GM20431 (cell line): ENCODE data around the gene ZNF735.
"Not testable (repeated sequence)": the region's sequence is repeated elsewhere in the genome, so short reads cannot be mapped to it uniquely, and the experiment has no call there.

ENCODE experiments used
- in situ Hi-C: fragments of 300-500 bp; cut with MseI, MboI; formaldehyde crosslinking; loops from one replicate; pipeline ENCODE4 v1.15.0; 2020; ENCODE audit warnings: low sequenced_read_pairs; ENCODE audit not compliant: unreplicated experiment

The ZNF735 gene

DNA sequence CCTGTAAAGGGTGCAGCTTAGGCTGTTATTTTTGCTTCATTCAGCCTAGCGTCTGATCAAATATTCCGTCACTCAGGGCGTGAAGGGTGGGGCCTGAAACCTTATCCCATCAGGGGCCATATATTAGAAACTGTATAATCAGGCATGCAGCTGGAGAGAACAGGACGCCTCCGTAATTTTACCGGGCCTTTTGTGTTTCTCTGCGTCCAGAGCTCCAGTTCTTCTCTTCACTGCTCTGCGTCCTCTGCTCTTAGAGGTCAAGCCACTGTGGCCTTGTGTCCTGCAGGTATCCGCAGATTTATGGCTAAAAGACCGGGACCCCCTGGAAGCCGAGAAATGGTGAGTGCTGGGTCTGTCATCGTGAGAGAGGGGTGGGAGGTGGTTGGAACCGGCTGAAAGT is at the start of gene ZNF735:
TSS of gene ZNF735 (plus strand) at position 301 of the 400 bp plus-strand sequence. CDS start at position 301, 0 bp downstream.
- in situ Hi-C loops: no loop called here

DNA sequence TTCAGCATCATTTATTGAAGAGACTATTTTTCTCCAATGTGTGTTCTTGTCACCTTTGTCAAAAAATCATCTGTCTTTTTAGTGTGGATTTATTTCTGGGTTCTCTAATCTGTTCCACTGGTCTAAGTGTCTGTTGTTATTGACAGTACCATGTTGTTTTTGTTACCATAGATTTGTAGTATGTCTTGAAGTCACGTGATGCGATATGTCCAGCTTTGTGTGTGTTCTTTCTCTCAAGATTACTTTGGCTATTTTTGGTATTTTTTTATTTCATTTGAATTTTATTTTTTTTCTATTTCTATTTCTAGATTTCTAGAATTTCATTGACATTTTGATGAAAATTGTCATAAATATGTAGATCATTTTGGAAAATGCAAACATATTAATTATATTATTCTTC is 36.0 kb upstream of the ZNF735 start:
- in situ Hi-C loops: not testable (repeated sequence)

DNA sequence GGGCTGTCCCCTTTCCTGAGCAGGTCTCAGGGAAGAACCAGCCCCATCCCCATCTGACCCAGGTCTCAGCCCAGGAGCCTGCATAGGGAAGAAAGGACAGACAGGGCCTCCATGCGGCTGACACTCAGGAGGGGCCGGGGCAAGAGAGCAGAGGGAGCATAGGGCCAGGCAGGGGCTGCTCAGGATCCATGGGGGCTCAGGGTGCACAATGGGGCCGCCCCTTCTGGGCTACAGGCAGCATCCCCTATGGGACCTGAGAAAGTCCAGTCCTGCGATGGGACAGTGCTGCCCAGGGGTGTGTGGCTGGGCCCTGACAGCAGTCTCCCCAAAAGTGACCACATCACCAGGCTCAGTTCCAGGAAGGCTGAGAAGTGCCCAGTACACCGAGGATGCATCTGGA is 32.7 kb upstream of the ZNF735 start:
- in situ Hi-C loops: no loop called here

DNA sequence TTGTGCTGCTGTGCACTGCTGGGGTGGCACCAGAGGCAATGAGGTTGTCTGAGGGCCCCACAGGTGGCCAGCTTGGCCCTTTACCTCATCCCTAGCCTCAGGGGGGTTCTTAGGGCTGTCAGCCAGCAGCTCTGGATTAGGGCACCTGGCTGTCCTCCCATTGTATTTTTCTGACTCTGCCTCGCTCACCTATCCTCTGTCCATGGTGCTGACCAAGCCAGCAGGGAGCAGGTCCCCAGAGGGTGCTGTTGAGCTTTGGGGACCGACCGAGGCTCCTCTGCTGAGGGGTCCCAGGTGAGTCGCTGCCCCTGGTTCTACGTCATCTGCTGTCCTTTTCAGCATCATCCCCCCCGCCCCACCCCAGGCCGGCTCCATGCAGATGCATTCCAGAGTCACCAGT is 32.1 kb upstream of the ZNF735 start:
- in situ Hi-C loops: no loop called here

DNA sequence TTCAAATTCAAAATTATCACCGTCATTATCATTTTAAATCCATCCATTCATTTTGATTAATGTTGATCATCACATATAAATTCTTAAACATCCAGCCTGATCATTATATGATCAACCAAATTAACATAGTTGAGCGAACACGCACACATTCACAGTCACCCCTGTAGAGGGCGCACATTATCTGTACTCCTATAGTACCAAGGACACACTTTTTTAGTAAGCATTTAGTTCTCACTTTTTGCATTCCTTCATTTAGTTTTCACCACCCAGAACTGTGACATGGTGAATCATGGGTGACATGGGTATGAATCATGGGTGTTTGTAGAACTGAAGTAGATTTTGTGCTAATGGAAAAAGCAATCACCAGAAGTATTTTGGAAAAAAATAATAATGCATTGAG is 26.0 kb upstream of the ZNF735 start:
- in situ Hi-C loops: no loop called here

DNA sequence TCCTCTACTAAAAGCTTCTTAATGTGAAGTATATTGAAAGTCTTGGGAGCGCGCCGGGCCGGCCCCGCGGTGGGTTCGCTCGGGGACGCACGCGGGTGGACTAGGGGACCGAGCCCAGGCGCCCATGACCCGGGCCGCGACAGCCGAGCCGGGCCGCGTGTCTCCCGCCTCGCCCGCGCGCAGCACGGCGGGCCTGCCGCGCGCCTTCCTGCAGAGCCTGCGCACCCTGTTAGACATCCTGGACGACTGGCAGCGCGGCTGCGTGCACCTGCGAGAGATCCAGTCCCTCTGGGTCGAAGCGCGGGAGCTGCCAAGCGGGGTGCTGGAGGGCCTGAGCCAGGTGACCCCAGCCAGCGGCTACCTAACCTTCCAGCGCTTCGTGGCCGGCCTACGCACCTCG is 25.4 kb upstream of the ZNF735 start:
- in situ Hi-C loops: no loop called here

DNA sequence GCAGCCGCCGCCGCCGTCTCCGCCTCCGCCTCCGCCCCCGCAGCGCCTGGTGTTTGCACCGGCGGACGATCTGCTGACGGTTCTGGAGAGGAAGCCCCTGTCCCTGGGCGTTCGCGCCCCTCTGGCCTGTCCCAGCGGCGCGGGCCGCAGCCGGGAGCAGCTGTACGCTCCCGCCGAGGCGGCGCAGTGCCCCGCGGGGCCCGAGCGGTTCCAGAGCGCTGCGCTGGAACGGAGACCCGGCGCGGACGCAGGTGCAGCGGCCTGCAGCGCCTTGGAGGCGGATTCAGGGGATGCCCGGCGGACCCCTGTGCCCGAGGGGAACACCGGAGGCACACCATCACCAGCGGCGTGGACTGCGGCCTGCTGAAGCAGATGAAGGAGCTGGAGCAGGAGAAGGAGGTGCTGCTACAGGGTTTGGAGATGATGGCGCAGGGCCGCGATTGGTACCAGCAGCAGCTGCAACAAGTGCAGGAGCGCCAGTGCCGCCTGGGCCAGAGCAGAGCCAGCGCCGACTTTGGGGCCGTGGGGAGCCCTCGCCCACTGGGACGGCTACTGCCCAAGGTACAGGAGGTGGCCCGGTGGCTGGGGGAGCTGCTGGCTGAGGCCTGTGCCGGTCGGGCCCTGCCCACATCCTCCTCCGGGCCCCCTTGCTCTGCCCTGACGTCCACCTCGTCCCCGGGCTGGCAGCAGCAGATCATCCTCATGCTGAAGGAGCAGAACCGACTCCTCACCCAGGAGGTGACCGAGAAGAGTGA is 24.8 kb upstream of the ZNF735 start:
- in situ Hi-C loops: no loop called here

DNA sequence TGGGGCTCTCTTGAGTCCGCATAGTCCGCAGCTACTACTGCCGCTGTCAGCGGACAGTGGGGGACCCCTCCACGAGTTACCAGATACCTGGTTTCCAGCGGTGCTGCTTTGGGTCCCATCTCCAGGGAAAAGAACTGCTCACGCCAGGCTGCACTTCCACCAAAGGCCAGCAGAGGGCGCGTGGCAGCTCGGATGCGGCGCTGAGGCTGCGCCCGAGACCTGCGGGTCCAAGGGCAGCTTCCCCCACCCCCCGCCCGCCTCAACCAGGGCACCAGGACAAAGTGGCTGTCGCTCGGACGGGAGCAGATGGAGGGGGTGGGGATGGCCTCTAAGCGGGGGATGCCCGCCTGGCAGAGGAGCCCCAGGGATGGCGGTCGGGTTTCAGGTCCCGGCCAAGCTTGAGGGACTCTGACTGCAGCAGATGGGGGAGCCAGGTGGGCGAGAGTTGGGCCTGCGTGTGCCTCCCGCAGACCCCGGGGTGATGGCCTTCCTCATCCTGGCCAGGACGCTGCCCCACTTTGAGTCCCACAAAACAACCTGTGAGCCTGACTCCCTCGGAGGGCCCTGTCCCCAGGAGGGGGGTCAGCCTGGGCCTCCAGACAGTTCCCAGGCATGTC is 23.8 kb upstream of the ZNF735 start:
- in situ Hi-C loops: no loop called here

DNA sequence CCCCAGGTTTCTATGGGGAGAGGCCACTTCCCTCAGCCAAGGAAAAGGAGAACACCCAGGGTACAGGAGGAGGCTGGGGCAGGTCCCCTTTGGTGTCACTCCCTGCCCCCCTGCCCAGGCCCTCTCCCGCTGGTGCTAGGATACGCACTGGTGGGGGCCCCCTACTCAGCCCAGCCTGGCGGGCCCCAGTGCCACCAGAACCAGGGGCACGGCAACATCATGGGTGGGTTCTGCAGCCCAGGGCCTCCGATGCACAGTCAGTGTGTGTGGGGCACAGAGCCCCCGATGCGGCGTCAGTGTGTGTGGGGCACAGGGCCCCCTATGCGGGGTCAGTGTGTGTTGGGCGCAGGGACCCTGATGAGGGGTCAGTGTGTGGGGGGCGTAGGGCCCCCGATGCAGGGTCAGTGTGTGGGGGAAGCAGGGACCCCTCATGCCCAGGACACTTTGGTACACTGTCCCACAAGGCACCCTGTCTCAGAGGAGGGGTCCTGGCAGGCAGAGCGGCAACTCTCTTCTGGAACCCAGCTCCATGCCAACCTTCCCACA is 23.1 kb upstream of the ZNF735 start:
- in situ Hi-C loops: no loop called here

DNA sequence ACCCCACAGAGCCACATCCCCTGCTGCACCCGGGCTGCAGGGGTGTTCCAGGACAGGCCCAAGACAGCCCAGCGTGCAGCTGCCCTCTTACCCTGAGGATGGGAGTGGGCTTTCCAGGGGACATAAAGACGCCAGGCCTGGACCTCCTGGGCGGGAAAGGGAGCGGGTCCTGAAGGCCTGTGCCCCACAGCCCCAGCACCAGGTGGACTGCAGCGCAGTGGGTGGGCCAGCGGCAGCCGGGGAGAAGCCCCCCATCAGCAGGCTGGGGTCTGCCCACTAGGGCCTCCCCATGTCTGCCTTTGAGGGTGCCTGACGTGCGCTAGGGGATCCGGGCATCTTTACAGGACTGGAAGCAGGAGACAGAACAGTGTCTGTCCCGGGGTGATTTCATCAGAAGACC is 22.6 kb upstream of the ZNF735 start:
- in situ Hi-C loops: no loop called here

DNA sequence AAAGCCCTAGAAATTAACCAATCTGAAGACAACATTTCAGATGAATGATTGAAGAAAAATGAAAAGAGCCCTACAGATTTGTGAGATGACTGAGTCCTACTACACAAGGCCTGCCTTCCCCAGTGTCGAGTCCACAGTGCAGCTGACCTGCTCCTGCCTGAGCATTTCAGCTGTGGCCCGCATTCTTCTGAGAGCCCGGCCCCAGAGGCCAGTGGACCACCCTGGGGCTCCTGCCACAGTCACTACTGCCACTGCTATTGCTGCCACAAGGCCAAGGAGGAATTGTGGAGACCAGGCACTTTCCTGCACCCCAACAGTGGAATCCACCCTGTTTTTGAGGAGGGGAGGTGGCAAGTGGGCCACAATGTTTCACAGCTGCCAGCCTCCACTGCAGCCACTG is 19.6 kb upstream of the ZNF735 start:
- in situ Hi-C loops: no loop called here

DNA sequence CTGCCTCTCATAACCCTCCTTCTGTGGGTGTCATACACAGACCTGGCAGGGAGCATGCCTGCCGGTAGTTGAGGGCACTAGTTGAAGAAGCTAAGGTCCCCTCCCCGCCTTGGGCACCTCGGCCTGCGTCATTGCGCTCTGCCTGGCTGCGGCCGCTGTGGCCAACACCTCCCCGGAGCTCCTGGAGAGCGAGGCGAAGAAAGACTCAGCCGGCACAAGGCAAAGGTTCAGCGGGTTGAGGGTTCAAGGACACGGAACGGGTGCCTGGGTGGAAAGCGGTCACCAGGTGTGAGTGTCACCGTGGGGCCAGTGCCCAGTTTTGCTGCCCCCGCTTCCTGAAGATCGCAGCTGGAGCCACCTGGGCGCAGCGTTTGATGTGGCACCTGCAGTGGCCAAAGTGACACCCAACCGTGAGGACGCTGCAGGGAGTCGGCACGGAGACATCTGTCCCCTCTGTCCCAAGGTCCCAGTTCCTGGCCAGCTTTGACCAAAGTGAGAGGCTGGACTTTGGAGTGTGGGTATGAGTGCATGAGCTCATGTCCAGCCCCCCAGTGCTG is 14.8 kb upstream of the ZNF735 start:
- in situ Hi-C loops: no loop called here

DNA sequence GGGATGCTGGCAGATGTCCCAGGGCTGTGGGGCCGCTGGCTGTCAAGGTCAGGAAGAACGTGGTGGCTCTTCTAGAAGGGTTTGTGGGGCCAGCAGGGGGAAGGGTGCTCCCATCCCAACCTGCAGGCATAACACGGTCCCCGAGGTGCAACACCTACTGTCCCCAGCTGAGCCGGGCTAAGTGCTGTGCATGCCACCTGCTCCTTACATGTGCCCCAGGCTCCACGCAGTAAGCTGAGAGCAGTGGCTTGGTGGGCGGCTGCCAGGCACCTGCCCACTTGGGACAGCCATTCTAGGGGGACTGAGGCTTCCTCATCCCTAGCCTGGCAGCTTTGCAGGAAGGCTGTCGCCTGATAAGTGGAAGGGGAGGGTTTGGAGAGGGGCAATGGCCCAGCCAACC is 14.2 kb upstream of the ZNF735 start:
- in situ Hi-C loops: no loop called here

DNA sequence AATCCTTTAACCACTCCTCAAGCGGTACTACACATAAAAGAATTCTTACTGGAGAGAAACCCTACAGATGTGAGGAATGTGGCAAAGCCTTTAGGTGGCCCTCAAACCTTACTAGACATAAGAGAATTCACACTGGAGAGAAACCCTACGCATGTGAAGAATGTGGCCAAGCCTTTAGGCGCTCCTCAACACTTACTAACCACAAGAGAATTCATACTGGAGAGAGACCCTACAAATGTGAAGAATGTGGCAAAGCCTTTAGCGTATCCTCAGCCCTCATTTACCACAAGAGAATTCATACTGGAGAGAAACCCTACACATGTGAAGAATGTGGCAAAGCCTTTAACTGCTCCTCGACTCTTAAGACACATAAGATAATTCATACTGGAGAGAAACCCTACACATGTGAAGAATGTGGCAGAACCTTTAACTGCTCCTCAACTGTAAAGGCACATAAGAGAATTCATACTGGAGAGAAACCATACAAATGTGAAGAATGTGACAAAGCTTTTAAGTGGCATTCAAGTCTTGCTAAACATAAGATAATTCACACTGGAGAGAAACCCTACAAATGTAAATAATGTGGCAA is 12.8 kb downstream of the ZNF735 start:
- in situ Hi-C loops: not testable (repeated sequence)

DNA sequence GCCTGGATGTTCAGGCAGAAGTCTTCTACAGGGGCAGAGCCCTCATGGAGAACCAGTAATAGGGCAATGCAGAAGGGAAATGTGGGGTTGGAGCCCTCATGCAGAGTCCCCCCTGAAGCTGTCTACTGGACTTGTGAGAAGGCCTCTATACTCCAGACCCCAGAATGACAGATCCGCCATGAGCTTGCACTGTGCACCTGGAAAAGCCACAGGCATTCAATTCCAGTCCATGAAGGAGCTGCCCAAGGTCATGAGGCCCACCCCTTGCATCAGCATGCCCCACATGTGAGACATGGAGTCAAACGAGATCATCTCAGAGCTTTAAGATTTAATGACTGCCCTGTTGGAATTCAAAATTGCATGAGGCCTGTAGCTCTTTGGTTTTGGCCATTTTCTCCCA is 16.4 kb downstream of the ZNF735 start:
- in situ Hi-C loops: no loop called here

DNA sequence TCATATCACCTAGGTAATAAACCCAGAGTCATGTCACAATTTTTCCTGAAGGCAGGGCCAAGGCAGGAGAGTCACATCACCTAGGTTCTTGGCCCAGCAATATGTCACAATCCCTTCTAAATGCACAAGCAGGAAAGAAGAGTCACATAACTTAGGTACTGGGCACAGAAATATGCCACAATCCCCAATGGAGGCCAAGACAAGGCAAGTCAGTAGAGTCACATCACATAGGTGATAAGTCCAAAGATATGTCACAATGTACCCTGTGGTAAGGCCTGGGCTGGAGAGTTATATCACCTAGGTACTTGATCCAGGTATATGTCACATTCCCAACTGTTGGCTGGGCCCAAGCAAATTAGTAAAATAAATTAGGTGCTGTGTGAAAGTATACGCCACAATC is 21.2 kb downstream of the ZNF735 start, which contains the start of gene ZNF679:
TSS of gene ZNF679 (plus strand) at position 301 of the 400 bp plus-strand sequence. CDS start 20,644 bp downstream, outside the sequence.
- in situ Hi-C loops: not testable (repeated sequence)

DNA sequence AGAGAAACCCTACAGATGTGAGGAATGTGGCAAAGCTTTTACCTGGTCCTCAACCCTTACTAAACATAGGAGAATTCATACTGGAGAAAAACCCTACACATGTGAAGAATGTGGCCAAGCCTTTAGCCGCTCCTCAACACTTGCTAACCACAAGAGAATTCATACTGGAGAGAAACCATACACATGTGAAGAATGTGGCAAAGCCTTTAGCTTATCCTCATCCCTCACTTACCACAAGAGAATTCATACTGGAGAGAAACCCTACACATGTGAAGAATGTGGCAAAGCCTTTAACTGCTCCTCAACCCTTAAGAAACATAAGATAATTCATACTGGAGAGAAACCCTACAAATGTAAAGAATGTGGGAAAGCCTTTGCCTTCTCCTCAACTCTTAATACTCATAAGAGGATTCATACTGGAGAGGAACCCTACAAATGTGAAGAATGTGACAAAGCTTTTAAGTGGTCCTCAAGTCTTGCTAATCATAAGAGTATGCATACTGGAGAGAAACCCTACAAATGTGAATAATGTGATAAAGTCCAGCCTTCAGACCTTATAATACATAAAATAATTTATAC is 59.4 kb downstream of the ZNF735 start:
- in situ Hi-C loops: no loop called here
